C4-2B (cell line): ENCODE data around the gene VIM.

Source experiments
- H3K27ac ChIP-seq: fragments of 450-650 bp; 2 replicates; pipeline ENCODE4 v1.5.1; 2017
- CTCF ChIP-seq: fragments of 450-650 bp; conservative IDR thresholded peaks from 2 replicates; pipeline ENCODE4 v1.5.1; 2017; ENCODE audit warnings: mild to moderate bottlenecking
- ZFX ChIP-seq: fragments of 450-650 bp; IDR thresholded peaks from 2 replicates; pipeline ENCODE4 v1.6.1; 2017

VIM gene

DNA sequence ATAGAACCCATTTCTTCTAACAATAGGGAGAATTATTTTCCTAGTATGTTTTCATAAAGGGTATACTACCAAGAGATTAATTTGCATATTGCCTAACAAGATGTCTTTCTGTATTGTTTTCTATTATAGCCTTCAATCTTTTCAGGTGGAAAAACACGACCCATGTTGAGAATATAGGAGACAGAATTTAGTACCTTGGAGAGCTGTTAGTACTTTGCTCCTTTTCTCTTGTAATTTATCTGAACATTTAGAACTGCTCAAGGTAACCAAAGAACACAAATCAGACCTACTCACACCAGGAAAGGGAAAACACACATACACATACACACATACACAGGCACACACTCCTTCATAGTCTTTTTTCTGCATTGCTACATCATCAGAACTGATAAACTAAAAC, 18.7 kb upstream of the VIM start:
- TF ChIP-seq ZFX (no peak), CTCF (no peak)
- H3K27ac ChIP-seq = no peak overlapping the region

DNA sequence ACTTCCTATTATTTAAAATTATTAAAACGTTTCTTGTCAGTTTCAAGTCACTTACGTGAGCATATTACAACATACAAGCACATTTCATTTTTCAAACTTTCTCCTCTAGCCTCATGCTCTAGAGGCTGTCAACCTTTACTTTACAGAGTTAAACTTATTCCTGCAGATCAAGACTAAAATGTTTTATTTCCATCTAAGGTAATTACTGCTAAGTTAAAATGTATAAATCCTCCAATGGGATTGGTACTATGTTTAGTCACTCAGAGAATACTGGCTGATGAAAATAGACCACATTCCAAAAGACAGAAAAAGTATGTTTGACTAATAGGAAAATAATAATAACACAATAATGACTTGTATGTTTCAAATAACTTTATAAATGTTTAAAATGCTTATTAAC, 18.2 kb upstream of the VIM start:
- no peak overlapping the region for H3K27ac ChIP-seq
- TF ChIP-seq CTCF (no peak), ZFX (no peak)

DNA sequence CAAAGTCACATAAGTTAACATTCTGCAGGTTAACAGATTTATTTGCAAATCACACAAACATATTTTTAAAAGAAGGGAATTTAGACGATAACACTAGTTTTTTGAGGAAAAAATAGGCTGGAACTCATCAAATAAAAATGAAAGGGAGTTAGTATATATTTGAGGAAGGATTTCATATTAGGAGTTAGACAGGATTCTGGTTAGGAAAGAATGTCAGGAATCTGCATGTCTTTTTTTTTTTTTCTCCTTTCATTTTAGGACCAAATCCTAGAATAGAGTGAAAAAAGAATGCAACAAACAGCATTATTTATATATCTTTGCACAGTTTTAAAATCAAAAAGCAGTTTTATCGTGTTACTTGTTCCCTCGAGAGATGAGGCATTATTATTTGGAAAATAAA, 17.7 kb upstream of the VIM start:
- TF ChIP-seq CTCF (no peak), ZFX (no peak)
- H3K27ac ChIP-seq = no peak overlapping the region

DNA sequence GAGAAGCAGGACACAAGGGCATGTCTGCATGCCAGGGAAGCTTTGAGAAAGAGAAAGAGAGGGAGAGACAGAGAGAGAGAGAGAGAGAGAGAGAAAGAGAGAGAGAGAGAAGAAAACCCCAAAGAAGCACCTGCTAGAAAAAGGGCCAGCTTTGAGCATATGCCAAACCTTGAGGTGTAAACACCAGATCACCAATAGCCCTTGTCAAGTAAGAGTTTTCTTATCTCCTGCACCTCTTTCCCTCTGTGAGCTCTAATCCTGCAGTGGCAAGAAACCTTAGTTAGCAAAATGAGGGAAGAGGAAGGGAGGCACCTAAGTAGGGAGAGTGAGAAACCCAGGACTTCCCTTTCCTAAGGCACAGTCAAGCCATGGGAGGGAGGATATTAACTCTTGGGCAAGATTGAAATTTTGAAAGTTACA, 15.2 kb upstream of the VIM start:
- TF ChIP-seq CTCF (no peak), ZFX (no peak)
- no peak overlapping the region for H3K27ac ChIP-seq

DNA sequence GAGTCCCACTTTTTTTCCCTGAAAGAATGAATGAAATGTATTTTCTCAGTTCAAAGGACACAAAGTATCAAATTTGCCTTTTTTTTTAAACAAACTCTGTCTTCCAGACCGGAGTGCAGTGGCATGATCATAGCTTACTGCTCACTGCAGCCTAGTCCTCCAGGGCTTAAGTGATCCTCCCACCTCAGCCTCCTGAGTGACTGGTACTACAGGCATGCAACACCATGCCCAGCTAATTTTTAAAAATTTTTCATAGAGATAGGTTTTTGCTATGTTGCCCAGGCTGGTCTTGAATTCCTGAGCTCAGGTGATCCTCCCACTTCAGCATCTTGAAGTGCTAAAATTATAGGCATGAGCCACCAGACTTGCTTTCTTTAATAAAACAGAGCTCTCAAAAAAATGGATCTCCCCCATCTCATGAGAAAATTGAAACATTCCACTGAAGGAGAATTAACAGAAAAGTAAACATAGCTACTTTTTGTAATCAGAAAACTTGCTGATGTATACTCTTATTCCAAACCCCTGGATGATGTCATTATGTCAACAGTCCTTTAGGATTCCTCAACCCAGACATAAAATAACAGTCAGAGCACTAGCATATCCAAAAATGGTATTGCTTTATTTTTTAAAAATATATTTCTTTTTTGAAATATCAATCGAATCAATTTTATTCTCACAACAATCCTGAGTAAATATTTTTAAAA, 14.2 kb upstream of the VIM start:
- no peak overlapping the region for H3K27ac ChIP-seq
- TF ChIP-seq CTCF = no peak
- no peak for TF ChIP-seq ZFX

DNA sequence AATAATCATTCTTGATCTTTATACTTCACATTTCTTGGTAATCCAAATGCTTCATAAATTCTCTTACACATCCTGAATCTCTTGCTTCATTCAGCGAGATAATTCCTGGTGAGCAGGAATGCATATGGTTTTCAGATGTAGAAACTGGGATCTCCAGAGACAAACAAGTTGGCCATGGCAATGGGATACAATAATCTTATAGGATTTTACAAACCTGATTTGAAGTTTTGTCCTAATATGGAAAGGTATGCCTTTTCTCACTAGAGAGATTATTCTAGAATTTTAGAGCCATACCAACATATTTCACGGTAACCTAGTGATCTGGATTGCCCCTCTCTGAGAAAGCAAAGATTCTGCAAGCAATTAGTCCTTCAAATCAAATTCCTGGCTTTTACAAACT, 13.5 kb upstream of the VIM start:
- H3K27ac ChIP-seq = no peak overlapping the region
- no peak for TF ChIP-seq ZFX
- no peak for TF ChIP-seq CTCF

DNA sequence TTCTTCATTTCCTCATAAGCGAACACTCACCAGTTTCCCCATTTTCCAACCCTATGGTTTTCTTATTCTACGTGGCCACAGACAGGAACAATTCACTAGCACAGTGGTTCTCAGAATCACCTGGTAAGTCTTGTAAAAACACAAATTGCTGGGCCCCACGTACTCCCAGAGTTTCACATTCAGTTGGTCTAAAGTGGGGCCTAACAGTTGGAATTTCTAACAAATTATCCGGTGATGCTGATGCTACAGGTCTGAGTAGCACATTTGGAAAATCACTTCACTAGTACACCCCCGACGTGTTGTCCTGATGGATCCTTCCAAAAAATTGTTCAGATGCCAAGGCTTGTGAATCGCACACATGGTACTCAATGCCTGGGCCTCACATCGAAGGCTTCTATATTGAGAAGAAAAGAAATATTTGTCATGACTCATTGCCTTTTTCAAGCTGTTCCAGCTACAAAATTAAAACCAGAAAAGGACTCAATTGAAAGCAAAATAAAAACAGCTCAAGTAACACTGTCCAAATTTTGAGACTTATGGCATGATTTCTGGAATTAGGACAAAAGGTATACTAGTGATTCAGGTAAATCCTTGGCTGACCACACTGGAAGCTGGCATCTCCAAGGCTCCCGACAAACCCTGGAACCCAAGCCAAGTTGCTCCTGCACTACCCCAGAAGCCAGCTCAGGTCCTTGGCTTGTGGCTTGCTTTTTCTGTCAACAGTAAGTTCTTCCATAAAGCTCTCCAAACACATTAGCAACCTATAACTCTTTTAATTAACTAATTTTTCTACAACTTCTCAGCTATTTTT, 12.9 kb upstream of the VIM start:
- no peak overlapping the region for H3K27ac ChIP-seq
- TF ChIP-seq ZFX (no peak), CTCF (no peak)
